GM21360 (cell line): ENCODE results near the gene MAS1L.
"Not testable (repeated sequence)": the region's sequence is repeated elsewhere in the genome, so short reads cannot be mapped to it uniquely, and the experiment has no call there.

Experiments used
- ATAC-seq: cut with Tn5 transposase; IDR thresholded peaks from one replicate; pipeline ENCODE4 v1.9.1; 2021; ENCODE audit warnings: mild to moderate bottlenecking, moderate library complexity; ENCODE audit not compliant: unreplicated experiment

The MAS1L gene

GRCh38 chr6:29486577-29486976 is 1.2 kb downstream of the MAS1L start:
- no peak for ATAC-seq

- no peak for ATAC-seq
Measured at GRCh38 chr6:29483735-29484134, 4.0 kb downstream of the MAS1L start.

GRCh38 chr6:29483186-29483585 is 4.6 kb downstream of the MAS1L start:
- ATAC-seq: no peak

- no peak for ATAC-seq
Measured at GRCh38 chr6:29479560-29479959, 8.2 kb downstream of the MAS1L start.

- no peak for ATAC-seq
Measured at GRCh38 chr6:29478740-29479139, 9.0 kb downstream of the MAS1L start.

GRCh38 chr6:29477923-29478450 is 9.8 kb downstream of the MAS1L start:
- no peak for ATAC-seq

- no peak for ATAC-seq
Measured at GRCh38 chr6:29474996-29475395, 12.8 kb downstream of the MAS1L start.

- no peak for ATAC-seq
Measured at GRCh38 chr6:29466241-29466640, 21.5 kb downstream of the MAS1L start.

- ATAC-seq: no peak
Measured at GRCh38 chr6:29465801-29466200, 22.0 kb downstream of the MAS1L start.

- ATAC-seq: no peak
Measured at GRCh38 chr6:29465279-29465678, 22.5 kb downstream of the MAS1L start.

GRCh38 chr6:29462022-29462421 is 25.7 kb downstream of the MAS1L start:
- ATAC-seq: no peak

- no peak for ATAC-seq
Measured at GRCh38 chr6:29461021-29461814, 26.5 kb downstream of the MAS1L start.

- ATAC-seq: no peak
Measured at GRCh38 chr6:29456971-29457370, 30.8 kb downstream of the MAS1L start, which contains the start of the genes OR11A1 and OR2H1. Gene OR11A1 (minus strand): TSS chr6:29457071. CDS start chr6:29427641, 29,430 bp downstream. Gene OR2H1 (plus strand): TSS chr6:29457155. CDS start chr6:29461770, 4,615 bp downstream.

GRCh38 chr6:29451471-29452193 is 36.1 kb downstream of the MAS1L start:
- ATAC-seq: no peak

- ATAC-seq: no peak
Measured at GRCh38 chr6:29447670-29448069, 40.1 kb downstream of the MAS1L start.

- ATAC-seq: not testable (repeated sequence)
Measured at GRCh38 chr6:29444031-29444430, 43.7 kb downstream of the MAS1L start.

GRCh38 chr6:29442719-29443118 is 45.0 kb downstream of the MAS1L start:
- ATAC-seq: no peak

GRCh38 chr6:29439006-29439405 is 48.8 kb downstream of the MAS1L start, which contains the start of gene OR10C1:
Gene OR10C1 (plus strand): TSS chr6:29439306. CDS start chr6:29440016, 710 bp downstream.
- no peak for ATAC-seq

- not testable (repeated sequence) for ATAC-seq
Measured at GRCh38 chr6:29436730-29437129, 51.0 kb downstream of the MAS1L start.
